ENCODE results near the gene EGF. TPM values are rescaled to one million over a fixed set of nuclear protein-coding genes. Genes with fewer than 3 reads are reported as not detected.
A peak's percentile ranks its signal among the peaks of the same experiment; 100 is the strongest.

EGF gene
- total RNA-seq, 5 donors from 2014 or later (not counting 1 experiment from before 2014, with no cell fraction given), result 0.20 TPM; not detected in 4

DNA sequence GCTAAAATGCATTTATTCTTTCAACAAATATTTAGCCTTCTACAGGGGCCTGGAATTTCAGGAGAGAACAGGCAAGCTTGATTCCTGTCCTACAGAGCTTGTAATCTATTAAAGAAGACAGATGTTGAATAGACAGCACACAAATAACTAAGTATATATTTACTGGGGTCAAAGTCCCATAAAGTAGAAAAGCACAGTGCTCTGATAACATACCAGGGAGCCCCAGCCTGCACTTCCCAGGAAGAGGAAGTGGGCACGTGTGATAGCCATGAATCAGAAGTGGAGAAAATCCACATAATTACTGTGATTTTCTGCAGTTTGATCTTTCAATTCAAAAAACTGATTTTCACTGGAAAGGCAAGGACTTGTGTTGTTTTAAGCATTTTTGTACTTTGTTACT lies 129.1 kb downstream of the EGF start:
- Mint-ChIP-seq H3K27me3 (peaks cover 13% of the 10 kb centered on the region in 2 donors), H3K27ac (no peak overlapping the region), H3K9me3 (no peaks in the 10 kb centered on the region), H3K4me3 (no peak overlapping the region), H3K4me1 (peaks cover 2 to 12% (median 2%) of the 10 kb centered on the region in 3 donors), H3K36me3 (no peaks in the 10 kb centered on the region)
- ChIA-PET CTCF (no interaction called here), POLR2A (no interaction called here)
- peaks cover 0 to 6% of the 10 kb centered on the region in 2 experiments for H3K27me3 ChIP-seq (replicated peaks in 1 of 2; ENCODE audit: control insufficient read depth in 2 of 2, extremely low read depth in 1 of 2, insufficient read depth in 2 of 2, low read length in 1 of 2)
- no peak overlapping the region for H3K4me3 ChIP-seq (ENCODE audit: control insufficient read depth in 1 of 2, extremely low read depth in 1 of 2, low read length in 1 of 2)
- WGBS (ENCODE audit: insufficient coverage), result no CpG with 5 or more reads among the region's 1 CpG
- ATAC-seq (replicated peaks in 1 of 4), result no peak
- no peak overlapping the region for H3K27ac ChIP-seq (ENCODE audit: low read length)
- H3K36me3 ChIP-seq (ENCODE audit: control insufficient read depth in 2 of 2, extremely low read depth in 1 of 2, insufficient read depth in 1 of 2, low read length in 1 of 2), result no peaks in the 10 kb centered on the region
- H3K9me3 ChIP-seq, result no peaks in the 10 kb centered on the region
- no peaks in the 10 kb centered on the region for H3K4me1 ChIP-seq (ENCODE audit: control insufficient read depth in 1 of 2, extremely low read depth in 1 of 2, insufficient read depth in 2 of 2, low read length in 2 of 2)
- no peak for DNase-seq

DNA sequence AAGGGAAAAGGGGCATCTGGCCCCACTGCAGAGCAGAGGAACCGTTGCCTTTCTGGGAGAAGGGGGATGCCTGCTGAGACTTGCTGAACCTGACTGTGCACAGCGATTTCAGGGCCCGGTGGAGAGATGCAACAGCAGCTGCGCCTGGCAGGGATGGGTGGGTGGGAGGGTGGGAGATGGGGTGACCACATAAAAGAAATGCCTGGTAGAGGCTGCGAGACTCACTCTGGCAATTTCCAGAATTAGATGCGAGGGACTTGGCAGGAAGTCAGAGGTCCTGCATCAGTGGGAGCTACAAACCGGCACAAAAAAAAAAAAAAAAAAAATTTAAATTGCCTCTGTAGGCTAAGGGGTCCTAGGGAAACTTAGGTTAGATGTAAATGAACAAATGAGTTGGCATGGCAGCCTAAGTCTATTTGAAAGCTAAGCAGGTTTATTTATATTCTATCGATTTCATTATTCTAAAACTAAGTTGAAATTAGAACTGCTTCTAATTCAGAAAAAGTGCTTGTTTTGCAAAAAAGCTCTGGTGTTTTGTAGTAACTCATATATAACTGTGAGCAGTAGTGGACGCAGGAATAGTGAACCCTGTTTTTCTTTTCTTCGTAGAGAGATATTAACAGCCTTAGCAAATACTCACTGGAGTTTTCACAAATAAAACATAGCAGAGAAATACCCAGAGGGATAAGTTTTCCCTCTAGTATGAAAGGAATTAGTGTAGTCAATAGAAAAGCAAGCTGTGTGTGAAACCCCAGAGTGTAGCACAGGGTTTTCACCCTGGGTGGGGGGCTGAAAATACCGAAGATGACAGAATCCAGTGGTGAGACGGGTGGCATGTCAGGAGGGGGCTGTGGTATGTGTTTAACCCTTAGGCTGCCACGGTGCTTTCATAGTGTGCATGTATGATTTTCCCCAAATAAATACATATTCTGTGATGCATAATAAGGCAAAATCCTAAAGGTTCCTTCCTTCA lies 130.1 kb downstream of the EGF start:
- H3K36me3 ChIP-seq (ENCODE audit: control insufficient read depth in 2 of 2, extremely low read depth in 1 of 2, insufficient read depth in 1 of 2, low read length in 1 of 2), result no peaks in the 10 kb centered on the region

DNA sequence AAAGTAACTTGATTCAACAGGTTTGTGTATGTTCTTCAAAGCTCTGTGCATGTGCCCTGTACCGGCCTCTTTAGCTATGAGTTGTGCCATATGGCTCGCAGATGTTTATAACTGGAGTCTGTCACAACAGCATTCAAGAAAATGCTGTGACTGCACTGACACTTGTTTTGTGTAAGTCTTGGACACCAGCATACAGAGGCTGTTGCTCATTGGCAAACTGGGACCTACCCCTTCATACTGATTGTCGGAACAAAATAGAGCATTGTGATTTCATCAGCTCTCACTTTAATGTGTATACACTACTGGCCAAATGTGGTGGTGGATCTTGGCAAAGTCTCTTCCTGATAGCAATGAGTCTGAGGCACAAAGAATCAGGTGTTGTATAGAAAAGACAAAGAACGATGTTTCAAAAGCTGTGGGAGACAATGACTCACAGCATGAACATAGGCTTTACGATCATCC lies 133.9 kb downstream of the EGF start:
- Histone ChIP-seq H3K4me3 (ENCODE audit: control insufficient read depth in 1 of 2, extremely low read depth in 1 of 2, low read length in 1 of 2) (no peak overlapping the region), H3K4me1 (ENCODE audit: control insufficient read depth in 1 of 2, extremely low read depth in 1 of 2, insufficient read depth in 2 of 2, low read length in 2 of 2) (no peaks in the 10 kb centered on the region), H3K36me3 (ENCODE audit: control insufficient read depth in 2 of 2, extremely low read depth in 1 of 2, insufficient read depth in 1 of 2, low read length in 1 of 2) (no peaks in the 10 kb centered on the region), H3K27ac (ENCODE audit: low read length) (no peak overlapping the region), H3K27me3 (replicated peaks in 1 of 2; ENCODE audit: control insufficient read depth in 2 of 2, extremely low read depth in 1 of 2, insufficient read depth in 2 of 2, low read length in 1 of 2) (peaks cover 0 to 3% of the 10 kb centered on the region in 2 experiments), H3K9me3 (no peaks in the 10 kb centered on the region)
- Mint-ChIP-seq H3K4me3 (no peak overlapping the region), H3K27me3 (peaks cover 8 to 10% of the 10 kb centered on the region in 2 donors), H3K27ac (no peak overlapping the region), H3K4me1 (peaks cover 2 to 15% (median 4%) of the 10 kb centered on the region in 3 donors), H3K9me3 (no peaks in the 10 kb centered on the region), H3K36me3 (no peaks in the 10 kb centered on the region)
- POLR2A ChIA-PET, result no interaction called here
- WGBS (ENCODE audit: insufficient coverage), result 94% methylated on average over 2 of the region's 5 CpGs
- no peak for ATAC-seq (replicated peaks in 1 of 4)
- no peak for DNase-seq
- CTCF ChIA-PET, result interaction anchor here (0.6 to 1.1 kb wide), 6 partner anchors 67 to 1902 kb away, joined by 3 read pairs; no protein-coding TSS in a partner anchor

More for the DNA sequence above, 130.1 kb downstream of the EGF start:
- Mint-ChIP-seq H3K27me3 (peaks cover 8 to 10% of the 10 kb centered on the region in 2 donors), H3K36me3 (no peaks in the 10 kb centered on the region), H3K4me3 (no peak overlapping the region), H3K4me1 (peaks cover 2 to 12% (median 2%) of the 10 kb centered on the region in 3 donors), H3K9me3 (no peaks in the 10 kb centered on the region), H3K27ac (no peak overlapping the region)
- WGBS (ENCODE audit: insufficient coverage), result 0% methylated on average over 2 of the region's 13 CpGs
- ATAC-seq (replicated peaks in 1 of 4) (no peak), DNase-seq (no peak)
- POLR2A ChIA-PET, result no interaction called here
- Histone ChIP-seq H3K27ac (ENCODE audit: low read length) (no peak overlapping the region), H3K4me1 (ENCODE audit: control insufficient read depth in 1 of 2, extremely low read depth in 1 of 2, insufficient read depth in 2 of 2, low read length in 2 of 2) (no peaks in the 10 kb centered on the region), H3K4me3 (ENCODE audit: control insufficient read depth in 1 of 2, extremely low read depth in 1 of 2, low read length in 1 of 2) (no peak overlapping the region), H3K9me3 (no peaks in the 10 kb centered on the region), H3K27me3 (replicated peaks in 1 of 2; ENCODE audit: control insufficient read depth in 2 of 2, extremely low read depth in 1 of 2, insufficient read depth in 2 of 2, low read length in 1 of 2) (peaks cover 0 to 6% of the 10 kb centered on the region in 2 experiments)
- CTCF ChIA-PET, result interaction anchor here in 1 of 2 donors (0.6 to 1.1 kb wide), 3 partner anchors 9 to 1026 kb away, joined by 3 to 4 read pairs (median 3); no protein-coding TSS in a partner anchor

DNA sequence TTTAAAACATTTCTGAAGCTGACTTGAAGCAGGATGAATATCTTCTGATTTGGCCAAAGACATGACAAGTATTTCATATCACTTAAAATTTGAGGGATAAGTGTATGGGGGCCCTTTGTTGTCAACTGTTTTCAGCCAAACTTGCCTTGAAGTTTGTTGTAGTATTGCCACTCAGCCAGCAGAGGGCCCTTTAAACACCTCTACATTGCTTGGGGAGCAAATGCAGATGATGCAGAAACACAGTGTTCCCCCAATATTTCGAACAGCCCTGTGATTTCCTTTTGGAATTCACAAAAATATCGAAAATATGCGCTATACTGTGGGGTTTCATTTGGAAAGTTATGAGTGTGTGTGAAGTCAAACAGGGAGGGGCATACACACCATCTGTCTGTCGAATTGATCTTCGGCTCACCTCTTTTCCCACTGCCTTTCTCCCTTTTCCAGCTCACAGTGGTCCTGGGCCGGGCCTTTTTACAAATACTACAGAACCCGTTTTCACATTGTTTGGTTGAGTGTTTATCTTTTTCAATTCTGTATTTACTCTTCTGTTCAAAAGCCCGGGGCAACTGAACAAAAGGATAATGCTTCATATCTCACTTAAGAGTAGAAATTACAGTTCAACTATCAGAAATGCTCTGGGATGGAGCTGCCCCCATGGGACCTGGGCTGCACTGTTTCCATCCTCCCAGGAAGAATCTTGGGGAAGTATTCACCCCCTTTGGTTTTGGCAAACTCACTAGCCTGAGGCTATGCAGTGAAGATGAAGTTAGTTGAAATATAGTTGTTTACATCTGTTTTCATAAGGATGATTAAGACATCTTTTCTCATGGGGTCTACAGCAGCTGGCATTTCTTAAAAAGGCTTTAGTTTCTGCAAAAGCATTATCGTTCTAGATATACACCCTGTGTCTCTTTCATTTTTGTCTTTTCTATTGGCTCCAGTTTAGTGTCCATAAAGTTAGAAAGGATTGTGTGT lies 137.6 kb downstream of the EGF start:
- H3K4me3 Mint-ChIP-seq, result no peak overlapping the region
- 100% methylated on average over 1 of the region's 9 CpGs for WGBS (ENCODE audit: insufficient coverage)
- no peaks in the 10 kb centered on the region for H3K36me3 Mint-ChIP-seq
- no peaks in the 10 kb centered on the region for H3K36me3 ChIP-seq (ENCODE audit: control insufficient read depth in 2 of 2, extremely low read depth in 1 of 2, insufficient read depth in 1 of 2, low read length in 1 of 2)
- no peaks in the 10 kb centered on the region for H3K9me3 Mint-ChIP-seq
- peak; percentile 12 to 71 (median 37) for DNase-seq
- H3K27ac Mint-ChIP-seq, result no peak overlapping the region
- no peak overlapping the region for H3K4me3 ChIP-seq (ENCODE audit: control insufficient read depth in 1 of 2, extremely low read depth in 1 of 2, low read length in 1 of 2)
- ChIA-PET POLR2A (interaction anchor here in 1 of 2 donors (0.5 to 0.7 kb wide), 2 partner anchors 161 to 460 kb away, joined by 3 read pairs; no protein-coding TSS in a partner anchor), CTCF (interaction anchor here (0.6 to 5.1 kb wide), 22 partner anchors 9 to 1185 kb away, joined by 3 to 18 read pairs (median 4); no protein-coding TSS in a partner anchor)
- no peaks in the 10 kb centered on the region for H3K27me3 Mint-ChIP-seq
- H3K4me1 Mint-ChIP-seq, result peaks cover under 1 to 4% (median 2%) of the 10 kb centered on the region in 3 donors
- no peaks in the 10 kb centered on the region for H3K4me1 ChIP-seq (ENCODE audit: control insufficient read depth in 1 of 2, extremely low read depth in 1 of 2, insufficient read depth in 2 of 2, low read length in 2 of 2)
- ATAC-seq (replicated peaks in 1 of 4), result peak; percentile 27 to 46 (median 40)
- no peak overlapping the region for H3K27ac ChIP-seq (ENCODE audit: low read length)
- no peaks in the 10 kb centered on the region for H3K27me3 ChIP-seq (replicated peaks in 1 of 2; ENCODE audit: control insufficient read depth in 2 of 2, extremely low read depth in 1 of 2, insufficient read depth in 2 of 2, low read length in 1 of 2)
- H3K9me3 ChIP-seq, result no peaks in the 10 kb centered on the region

DNA sequence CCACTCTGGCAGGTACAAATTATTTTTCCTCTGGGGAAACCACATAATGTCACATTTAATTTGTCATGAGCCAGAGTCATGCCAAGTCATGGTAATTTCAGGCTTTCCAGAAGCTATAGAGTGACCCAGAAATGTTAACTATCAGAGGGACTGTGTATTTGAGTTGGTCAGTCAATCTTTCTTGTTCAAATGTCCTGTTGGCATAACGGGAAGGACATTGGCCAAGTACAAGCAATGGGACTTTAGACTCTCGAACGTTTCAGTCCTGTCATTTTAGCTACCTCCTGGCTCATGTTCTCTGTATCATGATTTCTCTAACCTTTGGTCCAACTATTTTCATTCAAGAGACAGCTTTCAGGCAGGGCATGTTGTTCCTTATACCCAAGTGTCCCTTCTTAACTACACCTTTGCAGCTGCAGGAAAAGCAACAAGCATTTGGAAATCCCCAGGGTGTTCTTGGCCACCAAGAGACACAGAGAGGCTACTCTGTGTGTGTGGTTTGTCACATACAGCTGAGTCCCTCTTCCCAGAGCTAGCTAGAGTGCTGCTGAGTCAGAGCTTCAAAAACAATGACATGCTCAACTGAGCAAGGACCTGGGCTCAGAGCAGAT lies 142.6 kb downstream of the EGF start:
- H3K27me3 Mint-ChIP-seq, result no peaks in the 10 kb centered on the region
- no peaks in the 10 kb centered on the region for H3K36me3 Mint-ChIP-seq
- no peaks in the 10 kb centered on the region for H3K36me3 ChIP-seq (ENCODE audit: control insufficient read depth in 2 of 2, extremely low read depth in 1 of 2, insufficient read depth in 1 of 2, low read length in 1 of 2)
- H3K4me3 ChIP-seq (ENCODE audit: control insufficient read depth in 1 of 2, extremely low read depth in 1 of 2, low read length in 1 of 2), result no peak overlapping the region
- H3K4me3 Mint-ChIP-seq, result no peak overlapping the region
- no peaks in the 10 kb centered on the region for H3K27me3 ChIP-seq (replicated peaks in 1 of 2; ENCODE audit: control insufficient read depth in 2 of 2, extremely low read depth in 1 of 2, insufficient read depth in 2 of 2, low read length in 1 of 2)
- DNase-seq (peak in 2 of 35 experiments; percentile 2 to 19), ATAC-seq (replicated peaks in 1 of 4) (no peak)
- no peak overlapping the region for H3K27ac Mint-ChIP-seq
- H3K4me1 ChIP-seq (ENCODE audit: control insufficient read depth in 1 of 2, extremely low read depth in 1 of 2, insufficient read depth in 2 of 2, low read length in 2 of 2), result peaks cover 0 to 4% of the 10 kb centered on the region in 2 experiments
- ChIA-PET CTCF (interaction anchor here (0.6 to 1.0 kb wide), 4 partner anchors 50 to 470 kb away, joined by 3 to 6 read pairs (median 3); no protein-coding TSS in a partner anchor), POLR2A (interaction anchor here in 1 of 2 donors (0.6 kb wide), 1 partner anchor 1399 kb away, joined by 3 read pairs; no protein-coding TSS in a partner anchor)
- no peak overlapping the region for H3K27ac ChIP-seq (ENCODE audit: low read length)
- 89% methylated on average over 3 of the region's 3 CpGs for WGBS (ENCODE audit: insufficient coverage)
- peaks cover 16 to 33% (median 24%) of the 10 kb centered on the region in 3 donors for H3K4me1 Mint-ChIP-seq
- no peaks in the 10 kb centered on the region for H3K9me3 Mint-ChIP-seq
- no peaks in the 10 kb centered on the region for H3K9me3 ChIP-seq

All from T-cell (primary cell).